HG02623 (cell line): ENCODE results near the gene PTMS.
"Not testable (repeated sequence)": the region's sequence is repeated elsewhere in the genome, so short reads cannot be mapped to it uniquely, and the experiment has no call there.

ENCODE experiments used
- ATAC-seq: cut with Tn5 transposase; IDR thresholded peaks from one replicate; pipeline ENCODE4 v1.9.1; 2021; ENCODE audit warnings: moderate library complexity; ENCODE audit not compliant: unreplicated experiment

The PTMS gene

GRCh38 chr12:6765634-6766581 is at the start of gene PTMS:
Gene PTMS (plus strand): TSS chr12:6766363. CDS start chr12:6766706, 343 bp downstream.
- ATAC-seq: peak; percentile 16

- ATAC-seq: no peak
Measured at GRCh38 chr12:6716874-6717437, 49.2 kb upstream of the PTMS start.

GRCh38 chr12:6722863-6723262 is 43.3 kb upstream of the PTMS start:
- ATAC-seq: no peak

GRCh38 chr12:6723607-6724408 is 42.4 kb upstream of the PTMS start, which contains the start of gene COPS7A:
Gene COPS7A (plus strand): TSS chr12:6724046. CDS start chr12:6724657, 611 bp downstream.
- peak; percentile 95 for ATAC-seq

- no peak for ATAC-seq
Measured at GRCh38 chr12:6724409-6724797, 41.8 kb upstream of the PTMS start.

GRCh38 chr12:6725350-6725749 is 40.8 kb upstream of the PTMS start:
- ATAC-seq: no peak

- no peak for ATAC-seq
Measured at GRCh38 chr12:6729186-6729585, 37.0 kb upstream of the PTMS start.

GRCh38 chr12:6730169-6730568 is 36.0 kb upstream of the PTMS start:
- ATAC-seq: no peak

GRCh38 chr12:6734506-6735387 is 31.4 kb upstream of the PTMS start:
- no peak for ATAC-seq

GRCh38 chr12:6735448-6736191 is 30.5 kb upstream of the PTMS start:
- no peak for ATAC-seq

- no peak for ATAC-seq
Measured at GRCh38 chr12:6736754-6737153, 29.4 kb upstream of the PTMS start.

- ATAC-seq: not testable (repeated sequence)
Measured at GRCh38 chr12:6742080-6742479, 24.1 kb upstream of the PTMS start.

- no peak for ATAC-seq
Measured at GRCh38 chr12:6742834-6743233, 23.3 kb upstream of the PTMS start.

- not testable (repeated sequence) for ATAC-seq
Measured at GRCh38 chr12:6743300-6743699, 22.9 kb upstream of the PTMS start.

GRCh38 chr12:6745741-6746525 is 20.2 kb upstream of the PTMS start:
- no peak for ATAC-seq

- ATAC-seq: no peak
Measured at GRCh38 chr12:6747216-6747615, 18.9 kb upstream of the PTMS start.

- ATAC-seq: no peak
Measured at GRCh38 chr12:6748761-6749160, 17.4 kb upstream of the PTMS start.

GRCh38 chr12:6750506-6750905 is 15.7 kb upstream of the PTMS start:
- ATAC-seq: no peak

GRCh38 chr12:6751767-6752166 is 14.4 kb upstream of the PTMS start:
- no peak for ATAC-seq
